GM13977 (cell line): ENCODE data around the gene PPP1R2B.

ENCODE experiments used
- DNase-seq: peaks from one replicate; pipeline ENCODE4 v3.0.0; 2012; ENCODE audit warnings: low spot score
- in situ Hi-C: fragments of 300-500 bp; cut with MboI; formaldehyde crosslinking; loops from one replicate; pipeline ENCODE4 v1.12.0; 2022; ENCODE audit warnings: low sequenced_read_pairs, low pct_unique_long_range_greater_than_20kb, mixed read lengths, inconsistent platforms; ENCODE audit not compliant: unreplicated experiment
- TF ChIP-seq, protein P1 (sequence below): IDR thresholded peaks from 2 replicates; pipeline ENCODE4 v1.5.1; 2012; ENCODE audit warnings: mild to moderate bottlenecking, control low read depth; ENCODE audit not compliant: insufficient read depth; ENCODE audit errors: extremely low read depth, missing control alignments

PPP1R2B gene

GRCh38 chr5:156819537-156819936, 30.6 kb upstream of the PPP1R2B start:
- DNase-seq: no peak
- in situ Hi-C loops: no loop called here
- TF ChIP-seq, protein P1, sequence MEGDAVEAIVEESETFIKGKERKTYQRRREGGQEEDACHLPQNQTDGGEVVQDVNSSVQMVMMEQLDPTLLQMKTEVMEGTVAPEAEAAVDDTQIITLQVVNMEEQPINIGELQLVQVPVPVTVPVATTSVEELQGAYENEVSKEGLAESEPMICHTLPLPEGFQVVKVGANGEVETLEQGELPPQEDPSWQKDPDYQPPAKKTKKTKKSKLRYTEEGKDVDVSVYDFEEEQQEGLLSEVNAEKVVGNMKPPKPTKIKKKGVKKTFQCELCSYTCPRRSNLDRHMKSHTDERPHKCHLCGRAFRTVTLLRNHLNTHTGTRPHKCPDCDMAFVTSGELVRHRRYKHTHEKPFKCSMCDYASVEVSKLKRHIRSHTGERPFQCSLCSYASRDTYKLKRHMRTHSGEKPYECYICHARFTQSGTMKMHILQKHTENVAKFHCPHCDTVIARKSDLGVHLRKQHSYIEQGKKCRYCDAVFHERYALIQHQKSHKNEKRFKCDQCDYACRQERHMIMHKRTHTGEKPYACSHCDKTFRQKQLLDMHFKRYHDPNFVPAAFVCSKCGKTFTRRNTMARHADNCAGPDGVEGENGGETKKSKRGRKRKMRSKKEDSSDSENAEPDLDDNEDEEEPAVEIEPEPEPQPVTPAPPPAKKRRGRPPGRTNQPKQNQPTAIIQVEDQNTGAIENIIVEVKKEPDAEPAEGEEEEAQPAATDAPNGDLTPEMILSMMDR: no peak

DNA sequence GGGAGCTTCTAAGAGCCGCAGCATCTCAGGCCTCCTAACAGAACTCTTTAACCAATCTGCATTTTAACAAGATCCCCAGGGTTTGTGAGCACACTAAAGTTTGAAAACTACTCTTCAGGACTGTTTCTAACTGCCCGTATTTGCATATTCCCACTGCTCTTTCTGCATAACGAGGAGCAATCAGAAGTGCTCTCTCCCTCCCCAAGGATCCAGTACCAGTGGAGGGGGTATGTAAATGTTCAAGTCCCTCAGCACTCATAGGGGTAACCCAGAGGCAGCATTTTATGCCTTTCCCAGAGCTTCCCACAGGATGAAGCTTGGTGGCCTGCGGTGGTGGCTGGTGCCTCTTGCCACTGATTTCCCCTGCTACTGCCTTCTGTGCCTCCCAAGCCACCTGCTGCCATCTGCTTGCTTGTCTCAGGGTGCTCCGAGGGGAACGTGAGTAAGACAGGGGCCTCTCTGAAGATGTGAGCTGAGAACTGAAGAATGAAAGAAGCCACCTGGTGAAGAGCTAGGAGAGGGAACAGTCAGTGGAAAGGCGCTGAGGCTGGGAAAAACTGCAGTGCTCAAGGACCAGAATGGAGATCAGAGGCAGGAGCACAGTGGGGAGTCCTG, 30.0 kb upstream of the PPP1R2B start:
- DNase-seq: no peak
- in situ Hi-C loops: no loop called here
- TF ChIP-seq, protein P1: no peak

GRCh38 chr5:156824241-156824640, 25.9 kb upstream of the PPP1R2B start:
- TF ChIP-seq, protein P1: no peak
- DNase-seq: no peak
- in situ Hi-C loops: no loop called here

- no peak for DNase-seq
- in situ Hi-C loops: loop anchor here (25.0 kb wide), 1 partner anchor 313 kb away; the partner anchor contains the start of gene MED7
- TF ChIP-seq, protein P1: peak; percentile 44
Observed at GRCh38 chr5:156824800-156825199, 25.3 kb upstream of the PPP1R2B start.

- DNase-seq: no peak
- in situ Hi-C loops: loop anchor here (25.0 kb wide), 1 partner anchor 312 kb away; the partner anchor contains the start of gene MED7
- TF ChIP-seq, protein P1: no peak
Observed at GRCh38 chr5:156825688-156826087, 24.4 kb upstream of the PPP1R2B start.

GRCh38 chr5:156826150-156826549, 23.9 kb upstream of the PPP1R2B start:
- in situ Hi-C loops: loop anchor here (25.0 kb wide), 1 partner anchor 311 kb away; the partner anchor contains the start of gene MED7
- TF ChIP-seq, protein P1: no peak
- no peak for DNase-seq
